Left cardiac atrium (tissue), 4 donors: Measurements from ENCODE around the gene ZNF536. TPM values are rescaled to one million over a fixed set of nuclear protein-coding genes. Genes with fewer than 3 reads are reported as not detected.
"Not testable (repeated sequence)": the region's sequence is repeated elsewhere in the genome, so short reads cannot be mapped to it uniquely, and the experiment has no call there.

Source experiments
- ATAC-seq, 2 donors: fragments of 200-7000 bp; cut with Tn5 transposase; one replicate each; pipeline ENCODE4 v1.9.1; 2020; ENCODE audit warnings: mild to moderate bottlenecking in 2 of 2, moderate library complexity in 2 of 2
- DNase-seq: peaks from one replicate; pipeline ENCODE4 v3.0.0-alpha.2; 2020
- intact Hi-C, 2 donors: fragments of 100-400 bp; cut with DNase I; formaldehyde crosslinking; loops; one replicate each; pipeline versions ENCODE4 v1.14.1 to v1.15.1; 2022 to 2023
- total RNA-seq, 2 donors: library from RNA; stranded (reverse); fragmentation: NEBNext Ultra II Directional; extraction: Animal tissue kit (Norgen Biotek cat#: 25700); gene quantifications; one replicate each; pipeline ENCODE4 v1.2.1, GENCODE V29; 2021
- donor health status: DM: no; HTN: yes; CAD: no.
- donor health status: DM: no; HTN: yes; CAD: no; lungs with severe emphysema.
- donor health status: DM: yes; HTN: yes; CAD: no.
- donor health status: Dilated cardiomyopathy.

ZNF536 gene
- total RNA-seq, 2 donors from 2014 or later, result 1.2 TPM

- intact Hi-C loops, result no loop called here
- DNase-seq (no peak), ATAC-seq (no peak)
Observed at GRCh38 chr19:30452931-30453330, 80.7 kb downstream of the ZNF536 start.

- intact Hi-C loops, result no loop called here
- ATAC-seq, result no peak
Observed at GRCh38 chr19:30453743-30454142, 81.6 kb downstream of the ZNF536 start.

DNA sequence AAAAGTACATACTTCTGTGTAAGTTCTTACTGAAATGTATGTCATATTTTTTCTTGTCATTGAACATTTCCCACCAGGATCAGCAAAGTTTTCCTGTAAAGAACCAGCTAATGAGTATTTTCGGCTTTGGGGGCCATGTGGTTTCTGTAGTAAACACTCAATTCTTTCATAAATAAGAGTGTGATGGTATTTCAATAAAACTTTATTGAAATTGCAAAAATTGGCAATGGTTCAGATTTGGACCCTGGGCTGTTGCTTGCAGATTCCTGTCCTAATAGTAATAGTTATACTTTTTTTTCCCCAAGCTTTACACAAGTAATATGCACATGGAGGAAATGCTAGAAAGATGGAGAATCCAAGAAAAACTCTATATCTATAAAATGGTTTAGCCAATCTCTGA lies 83.7 kb downstream of the ZNF536 start:
- DNase-seq (no peak), ATAC-seq (no peak)
- intact Hi-C loops, result no loop called here

More at GRCh38 chr19:30453743-30454142, 81.6 kb downstream of the ZNF536 start:
- no peak for DNase-seq

DNA sequence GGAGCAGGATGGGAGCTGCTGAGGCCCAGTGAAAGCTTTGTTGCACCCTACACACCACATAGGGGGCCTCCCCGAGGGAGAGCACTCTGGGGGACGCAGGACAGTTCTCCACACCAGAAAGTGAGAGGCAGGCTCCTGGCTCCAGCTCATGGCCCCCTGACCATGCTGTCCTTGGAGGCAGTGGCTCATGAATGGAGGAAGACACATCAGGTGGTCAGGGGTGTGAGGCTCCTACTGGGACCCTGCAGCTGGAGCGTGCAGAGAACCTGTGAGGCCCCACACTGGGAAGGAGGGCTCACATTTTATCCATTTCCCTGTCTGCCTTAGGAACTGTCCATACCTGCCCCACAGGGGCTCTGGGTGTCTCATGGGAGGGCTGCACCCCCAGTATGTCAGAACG lies 85.3 kb downstream of the ZNF536 start:
- intact Hi-C loops, result no loop called here
- no peak for DNase-seq
- no peak for ATAC-seq

DNA sequence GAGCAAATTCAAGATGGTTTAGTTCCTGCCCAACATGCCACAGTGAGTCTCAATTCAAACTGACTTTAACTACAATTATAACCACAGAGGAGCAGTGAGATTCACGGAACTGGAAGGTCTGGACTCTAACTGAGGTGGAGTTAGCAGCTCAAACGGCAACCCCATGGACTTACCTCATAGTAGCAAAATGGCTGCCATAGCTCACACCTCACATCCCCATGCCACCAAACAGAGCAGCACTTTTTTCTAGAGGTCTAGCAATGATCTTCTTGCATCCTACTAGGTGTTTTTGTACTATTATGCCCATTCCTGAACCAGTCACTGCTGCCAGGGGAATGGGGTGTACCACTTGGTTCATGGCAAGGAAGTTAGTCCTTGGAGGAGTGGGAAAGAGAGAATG lies 87.7 kb downstream of the ZNF536 start:
- intact Hi-C loops, result no loop called here
- DNase-seq (no peak), ATAC-seq (no peak)

DNA sequence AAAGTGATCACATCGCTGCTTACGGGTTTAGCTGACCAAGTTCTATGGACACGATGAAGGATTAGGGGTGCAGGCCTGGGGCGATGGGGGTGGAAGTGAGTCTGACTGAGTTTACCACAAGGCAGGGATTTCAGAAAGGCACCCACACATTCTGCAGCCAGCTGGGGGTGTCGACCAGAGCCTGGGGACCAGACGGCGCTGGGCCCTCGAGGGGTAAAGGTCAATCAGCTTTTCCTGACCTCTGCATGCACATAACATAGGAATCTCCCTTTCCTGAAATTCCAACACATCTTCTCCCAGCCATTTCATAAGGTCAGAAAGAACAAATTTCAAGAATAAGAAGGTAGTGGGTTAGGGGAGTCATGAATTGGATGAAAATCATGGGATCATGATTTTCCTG lies 92.0 kb downstream of the ZNF536 start:
- no peak for DNase-seq
- no peak for ATAC-seq
- intact Hi-C loops, result no loop called here

GRCh38 chr19:30466598-30466997 lies 94.4 kb downstream of the ZNF536 start:
- DNase-seq, intact Hi-C loops, ATAC-seq: not testable (repeated sequence)

- intact Hi-C loops, result no loop called here
- no peak for DNase-seq
- ATAC-seq, result no peak
Observed at GRCh38 chr19:30467239-30467638, 95.1 kb downstream of the ZNF536 start.

DNA sequence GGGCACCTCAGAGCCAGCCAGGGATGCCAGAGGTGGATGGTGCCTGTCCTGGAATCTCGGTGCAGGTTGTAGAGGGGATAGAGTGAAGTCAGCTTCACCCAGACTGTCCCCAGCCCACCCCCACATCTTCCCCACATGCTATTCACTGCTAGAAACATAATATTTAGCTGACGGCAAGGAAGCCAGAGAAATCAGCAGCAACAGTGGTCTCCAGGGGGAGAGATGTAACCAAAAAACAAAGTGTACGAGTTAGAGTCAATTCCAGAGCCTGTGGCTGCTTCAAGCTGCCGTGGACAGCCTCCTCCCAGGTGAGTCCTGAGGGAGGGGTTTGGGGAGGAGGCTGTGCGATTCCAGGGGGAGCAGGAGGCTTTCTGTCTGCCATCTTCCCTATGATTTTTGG lies 97.6 kb downstream of the ZNF536 start:
- intact Hi-C loops, result no loop called here
- DNase-seq (no peak), ATAC-seq (no peak)

DNA sequence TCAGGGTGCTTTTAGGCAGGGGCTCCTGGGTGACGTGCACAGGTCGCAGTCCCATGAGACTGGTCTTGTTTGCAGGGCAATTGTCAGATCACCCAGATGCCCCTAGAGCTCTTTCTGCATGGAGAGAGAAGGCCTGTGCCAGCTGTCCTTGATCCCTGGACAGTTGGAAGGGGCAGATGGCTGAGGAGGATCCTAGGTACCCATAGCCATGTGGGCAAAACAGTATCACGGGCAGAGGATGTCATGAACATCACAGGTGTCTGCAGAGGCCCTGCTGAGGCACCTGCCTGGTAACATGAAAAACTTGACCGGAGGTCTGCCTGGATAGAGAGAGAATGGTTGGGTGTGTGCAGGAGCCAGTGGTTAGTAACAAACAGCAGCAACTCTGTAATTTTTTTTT lies 99.3 kb downstream of the ZNF536 start:
- ATAC-seq (no peak), DNase-seq (no peak)
- intact Hi-C loops, result no loop called here

DNA sequence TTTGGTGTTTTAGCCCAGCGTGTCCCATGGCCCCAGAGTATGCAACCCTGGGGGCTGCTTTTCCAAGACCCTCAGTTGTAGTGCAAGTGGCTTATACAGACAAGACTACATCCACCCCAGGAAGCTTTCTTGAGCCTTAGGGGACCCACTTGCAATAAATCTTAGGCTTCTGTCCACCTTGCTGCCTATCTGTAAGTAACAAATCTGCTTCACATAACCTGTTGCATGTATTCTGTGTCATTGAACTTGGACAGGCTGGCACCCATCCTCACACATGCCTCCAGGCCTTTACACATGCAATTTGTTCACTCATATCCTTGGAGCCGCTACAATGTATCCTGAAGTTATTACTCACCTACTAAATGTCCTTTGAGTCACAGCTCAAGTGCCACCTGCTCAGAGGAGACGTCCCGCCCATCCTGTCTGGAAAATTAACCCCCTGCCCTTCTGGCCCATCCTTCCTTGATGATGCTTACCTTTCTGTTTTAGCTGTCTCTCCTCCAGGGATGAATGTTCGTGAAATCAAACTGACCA lies 101.2 kb downstream of the ZNF536 start:
- no peak for ATAC-seq
- intact Hi-C loops, result no loop called here

GRCh38 chr19:30476997-30477396 lies 104.8 kb downstream of the ZNF536 start:
- DNase-seq (no peak), ATAC-seq (no peak)
- intact Hi-C loops, result no loop called here

More for the DNA sequence above, 101.2 kb downstream of the ZNF536 start:
- no peak for DNase-seq

GRCh38 chr19:30479231-30479630 lies 107.0 kb downstream of the ZNF536 start:
- DNase-seq, result no peak
- no peak for ATAC-seq
- intact Hi-C loops, result no loop called here

- intact Hi-C loops, result no loop called here
- DNase-seq (no peak), ATAC-seq (no peak)
Observed at GRCh38 chr19:30480097-30480496, 107.9 kb downstream of the ZNF536 start.

GRCh38 chr19:30481063-30481462 lies 108.9 kb downstream of the ZNF536 start:
- intact Hi-C loops, result no loop called here
- DNase-seq (no peak), ATAC-seq (no peak)

- DNase-seq (no peak), ATAC-seq (no peak)
- intact Hi-C loops, result no loop called here
Observed at GRCh38 chr19:30481823-30482222, 109.6 kb downstream of the ZNF536 start.

GRCh38 chr19:30482956-30483355 lies 110.8 kb downstream of the ZNF536 start:
- ATAC-seq (no peak), DNase-seq (no peak)
- intact Hi-C loops, result no loop called here

- ATAC-seq, DNase-seq, intact Hi-C loops: not testable (repeated sequence)
Observed at GRCh38 chr19:30486250-30486649, 114.1 kb downstream of the ZNF536 start.

DNA sequence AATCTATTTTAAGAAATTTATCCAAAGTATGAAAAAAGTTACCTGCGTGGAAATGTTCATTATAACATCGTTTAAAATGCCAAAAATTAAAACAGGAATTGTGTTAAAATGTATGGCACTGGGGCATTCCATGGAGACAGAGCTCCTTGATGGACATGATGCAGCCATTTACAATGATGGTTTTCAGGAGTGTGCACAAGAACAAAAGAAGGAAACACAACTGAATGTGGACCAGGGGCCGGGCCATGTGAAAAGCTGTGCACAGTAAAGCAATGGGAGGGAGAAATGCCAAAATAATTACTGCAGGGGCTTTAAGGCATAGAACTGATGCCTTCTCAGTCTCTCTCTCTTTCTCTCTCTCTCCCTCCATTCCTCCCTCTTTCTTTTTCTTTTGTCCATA lies 115.0 kb downstream of the ZNF536 start:
- DNase-seq, result no peak
- intact Hi-C loops, result no loop called here
- no peak for ATAC-seq

DNA sequence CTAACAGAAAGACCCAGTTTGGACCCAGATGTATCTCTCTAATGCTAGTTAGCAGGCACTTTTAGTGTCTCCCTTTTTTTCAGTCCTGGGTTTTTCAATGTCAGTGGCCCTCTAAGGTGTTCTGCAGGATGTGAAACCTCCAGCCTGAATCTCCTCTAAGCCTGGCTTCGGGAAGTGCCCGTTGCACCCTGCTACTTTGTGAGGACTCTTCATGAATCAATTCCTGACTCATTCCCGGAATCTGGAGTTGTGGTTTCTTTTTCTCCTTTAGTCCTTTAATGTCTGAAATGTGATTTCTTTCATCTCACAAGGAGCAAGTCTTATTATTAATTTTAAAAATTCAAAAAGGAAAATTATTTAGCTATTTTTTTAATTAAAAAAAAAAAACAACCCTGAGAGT lies 116.0 kb downstream of the ZNF536 start:
- ATAC-seq (no peak), DNase-seq (no peak)
- intact Hi-C loops, result no loop called here

- no peak for ATAC-seq
- no peak for DNase-seq
- intact Hi-C loops, result no loop called here
Observed at GRCh38 chr19:30490760-30491159, 118.6 kb downstream of the ZNF536 start.
